Activated naive CD8-positive, alpha-beta T cell treated with anti-CD3 and anti-CD28 coated beads for 36 hours (primary cell): Measurements from ENCODE around the gene ZBTB18. TPM values are rescaled to one million over a fixed set of nuclear protein-coding genes. Genes with fewer than 3 reads are reported as not detected.

ENCODE experiments used
- DNase-seq: peaks from one replicate; pipeline ENCODE4 v3.0.0; 2021
- H3K27ac Mint-ChIP-seq: one replicate; pipeline ENCODE4 v1.8.0; 2022; ENCODE audit warnings: mild to moderate bottlenecking, moderate library complexity, mixed read lengths
- H3K27me3 Mint-ChIP-seq: one replicate; pipeline ENCODE4 v1.8.0; 2022; ENCODE audit warnings: mild to moderate bottlenecking, mixed read lengths
- H3K36me3 Mint-ChIP-seq: one replicate; pipeline ENCODE4 v1.8.0; 2021; ENCODE audit warnings: mild to moderate bottlenecking, mixed read lengths
- H3K4me1 Mint-ChIP-seq: one replicate; pipeline ENCODE4 v1.8.0; 2021; ENCODE audit warnings: mixed read lengths
- H3K4me3 Mint-ChIP-seq: one replicate; pipeline ENCODE4 v1.8.0; 2022; ENCODE audit warnings: mild to moderate bottlenecking, moderate library complexity, mixed read lengths
- H3K9me3 Mint-ChIP-seq: one replicate; pipeline ENCODE4 v1.8.0; 2022; ENCODE audit warnings: mixed read lengths
- total RNA-seq, 2 experiments: library from RNA; stranded (reverse); gene quantifications; one replicate each; pipeline ENCODE4 v1.2.3, GENCODE V29; 2021

ZBTB18 gene
- total RNA-seq, 2 experiments from 2014 or later, result 5.6 to 5.7 TPM

DNA sequence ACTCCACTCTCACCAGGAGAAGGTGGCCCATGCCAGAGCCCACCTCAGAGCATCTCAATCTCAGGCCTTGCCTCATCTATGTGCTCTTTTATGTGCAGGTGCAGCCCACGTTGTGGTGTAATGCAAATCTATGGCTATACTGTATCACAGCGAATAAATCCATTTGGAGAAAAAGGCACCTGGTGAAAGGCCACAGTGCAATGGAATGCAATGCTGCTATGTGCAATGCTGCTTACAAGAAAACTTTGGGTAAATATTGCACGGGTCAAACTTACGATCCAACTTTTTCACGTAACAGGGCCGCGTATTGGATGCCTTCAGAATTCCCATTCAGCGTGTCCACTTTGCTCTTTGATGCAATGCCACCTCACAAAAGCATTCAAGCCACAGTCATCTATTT, 13.5 kb downstream of the ZBTB18 start:
- Mint-ChIP-seq H3K27ac (no peak overlapping the region), H3K4me3 (no peak overlapping the region), H3K27me3 (no peaks in the 10 kb centered on the region), H3K4me1 (peaks cover 20% of the 10 kb centered on the region), H3K36me3 (no peaks in the 10 kb centered on the region), H3K9me3 (no peaks in the 10 kb centered on the region)
- DNase-seq, result no peak

DNA sequence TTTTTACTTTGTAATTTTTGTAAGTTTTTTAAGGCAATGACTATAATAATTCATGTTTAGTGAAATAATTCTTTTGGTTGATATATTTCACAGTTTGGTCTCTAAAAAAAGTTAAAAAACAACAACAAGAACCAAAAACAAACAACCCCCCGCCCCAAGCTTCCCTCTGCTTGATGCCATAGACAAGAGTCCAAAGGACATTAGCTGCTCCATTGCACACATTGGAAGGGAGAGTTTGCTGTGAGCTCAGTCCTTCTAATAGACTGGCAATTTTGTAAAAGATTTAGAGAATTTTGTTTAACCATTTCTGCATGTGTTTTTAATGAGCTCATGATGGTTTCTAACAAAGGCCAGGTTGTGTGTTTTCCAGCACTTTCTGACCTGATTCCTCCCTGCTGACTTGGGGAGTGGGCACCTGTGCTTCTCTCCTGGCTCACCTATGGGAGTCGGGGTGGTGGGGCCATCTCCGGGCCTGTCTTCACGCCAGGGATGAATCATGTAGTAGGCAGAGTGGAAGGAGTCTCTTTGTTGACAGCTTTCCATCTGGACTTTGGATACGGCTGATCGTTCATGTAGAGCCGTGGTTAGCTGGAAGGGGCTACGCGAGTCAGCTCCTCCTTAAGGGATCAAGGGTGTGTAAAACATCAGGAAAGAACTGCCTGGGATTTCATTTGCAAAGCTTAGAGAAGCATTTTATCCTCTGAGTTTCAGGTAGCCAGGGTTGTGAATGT, 14.1 kb downstream of the ZBTB18 start:
- H3K9me3 Mint-ChIP-seq, result no peaks in the 10 kb centered on the region
- H3K36me3 Mint-ChIP-seq, result no peaks in the 10 kb centered on the region
- H3K27me3 Mint-ChIP-seq, result no peaks in the 10 kb centered on the region
- no peak overlapping the region for H3K4me3 Mint-ChIP-seq
- H3K27ac Mint-ChIP-seq, result no peak overlapping the region
- no peak for DNase-seq
- H3K4me1 Mint-ChIP-seq, result peaks cover 20% of the 10 kb centered on the region

DNA sequence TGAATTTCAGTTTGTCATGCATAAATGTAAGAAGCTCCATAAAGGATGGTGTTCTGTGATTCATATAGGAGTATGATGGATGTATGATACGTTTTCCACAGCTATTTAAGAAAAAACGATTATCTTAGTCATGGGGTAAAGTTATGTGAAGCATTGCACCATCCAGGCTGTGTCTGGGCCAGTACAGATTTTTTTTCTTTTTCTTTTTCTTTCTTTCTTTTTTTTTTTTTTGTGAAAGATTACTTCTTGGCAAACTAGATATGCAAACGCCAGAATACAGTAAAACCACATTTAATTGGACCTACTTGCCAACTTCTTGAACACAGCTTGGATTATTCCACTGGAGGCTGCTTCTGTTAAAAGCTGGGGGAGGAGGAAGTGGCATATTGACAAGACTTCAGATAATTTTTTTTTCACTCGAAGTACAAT, 14.9 kb downstream of the ZBTB18 start:
- Mint-ChIP-seq H3K36me3 (no peaks in the 10 kb centered on the region), H3K27me3 (no peaks in the 10 kb centered on the region), H3K4me3 (no peak overlapping the region)

DNA sequence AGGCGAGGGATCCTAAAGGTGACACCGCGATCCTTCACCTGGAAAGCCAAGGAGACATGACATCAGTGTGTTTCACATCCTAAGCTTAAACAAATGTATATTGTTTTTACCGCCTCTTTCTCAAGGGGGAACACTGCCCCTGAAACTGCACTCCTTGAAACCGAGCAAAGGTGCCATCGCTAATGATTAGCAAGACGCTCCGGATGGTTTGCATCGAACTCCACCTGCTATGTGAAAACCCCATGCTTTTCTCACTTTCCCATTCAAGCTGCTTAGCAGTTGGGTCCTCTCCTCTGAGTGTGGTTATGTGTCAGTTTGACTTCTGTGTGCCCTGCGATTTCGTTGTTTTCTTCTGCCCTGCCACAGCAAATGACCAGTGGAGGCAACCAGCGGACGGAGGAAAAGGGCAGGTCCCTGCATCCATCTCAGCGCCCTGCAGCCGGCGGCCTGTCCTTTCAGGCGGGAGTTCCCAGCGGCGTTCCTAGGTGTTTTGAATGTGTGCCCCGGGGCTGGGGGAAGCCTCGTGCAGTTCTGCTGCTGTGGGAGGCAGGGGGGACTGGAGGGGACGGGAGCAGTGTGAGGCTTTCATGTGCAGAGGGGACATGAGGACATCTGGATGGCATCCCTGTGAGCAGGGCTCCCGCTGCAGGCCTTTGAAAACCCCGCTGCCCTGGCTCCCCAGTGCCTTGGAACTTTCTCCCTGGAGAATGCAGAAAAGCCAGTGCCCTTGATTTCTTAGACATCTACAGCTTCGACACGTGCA, 16.1 kb downstream of the ZBTB18 start:
- H3K4me3 Mint-ChIP-seq, result no peak overlapping the region
- DNase-seq, result no peak
- H3K27ac Mint-ChIP-seq, result no peak overlapping the region
- H3K9me3 Mint-ChIP-seq, result no peaks in the 10 kb centered on the region
- no peaks in the 10 kb centered on the region for H3K36me3 Mint-ChIP-seq
- peaks cover 18% of the 10 kb centered on the region for H3K4me1 Mint-ChIP-seq
- no peaks in the 10 kb centered on the region for H3K27me3 Mint-ChIP-seq

More for the DNA sequence above, 14.9 kb downstream of the ZBTB18 start:
- H3K9me3 Mint-ChIP-seq, result no peaks in the 10 kb centered on the region
- H3K27ac Mint-ChIP-seq, result no peak overlapping the region
- DNase-seq, result no peak
- peaks cover 20% of the 10 kb centered on the region for H3K4me1 Mint-ChIP-seq

DNA sequence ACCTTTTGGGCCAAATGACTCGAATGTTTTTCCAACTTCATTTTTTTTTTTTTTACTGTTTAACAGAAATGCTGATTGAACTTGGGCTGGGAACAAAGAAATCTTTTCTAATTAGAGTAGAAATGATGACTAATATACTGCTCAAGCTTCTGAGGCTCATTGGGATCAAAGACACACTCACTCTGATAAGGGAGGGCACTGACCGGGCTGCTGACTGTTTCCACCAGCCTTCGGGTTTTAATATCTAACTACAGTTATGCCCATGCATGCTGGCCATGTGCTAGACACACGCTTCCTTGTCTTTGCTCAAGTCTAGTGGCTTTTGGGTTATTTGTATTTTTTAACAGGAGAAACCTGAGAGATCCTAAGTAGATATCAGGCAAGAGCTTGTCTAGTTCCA, 16.8 kb downstream of the ZBTB18 start:
- Mint-ChIP-seq H3K9me3 (no peaks in the 10 kb centered on the region), H3K4me3 (no peak overlapping the region), H3K27ac (no peak overlapping the region), H3K27me3 (no peaks in the 10 kb centered on the region), H3K36me3 (no peaks in the 10 kb centered on the region), H3K4me1 (peaks cover 16% of the 10 kb centered on the region)
- DNase-seq, result no peak

DNA sequence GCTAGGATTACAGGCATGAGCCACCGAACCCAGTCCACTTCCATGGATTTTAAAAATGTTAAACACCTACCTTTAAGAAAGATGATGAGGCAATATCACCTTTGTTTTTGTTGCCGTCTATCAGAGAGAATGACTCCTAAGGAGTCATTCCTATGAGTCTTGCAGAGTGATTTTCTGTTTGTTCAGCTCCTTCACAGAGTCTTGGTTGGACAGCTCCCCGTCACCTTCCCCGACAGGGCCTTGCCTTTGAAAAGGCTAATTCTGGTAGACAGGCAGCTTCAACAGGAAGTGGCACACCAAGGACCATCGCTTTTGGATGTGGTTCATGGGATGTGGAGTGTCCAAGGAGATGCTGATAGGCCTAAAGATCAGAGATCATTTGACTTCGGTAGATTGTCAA, 17.5 kb downstream of the ZBTB18 start:
- H3K36me3 Mint-ChIP-seq, result no peaks in the 10 kb centered on the region
- peaks cover 15% of the 10 kb centered on the region for H3K4me1 Mint-ChIP-seq
- no peak overlapping the region for H3K4me3 Mint-ChIP-seq
- H3K27ac Mint-ChIP-seq, result peak overlapping the region; percentile 42
- no peaks in the 10 kb centered on the region for H3K27me3 Mint-ChIP-seq
- no peaks in the 10 kb centered on the region for H3K9me3 Mint-ChIP-seq
- no peak for DNase-seq

DNA sequence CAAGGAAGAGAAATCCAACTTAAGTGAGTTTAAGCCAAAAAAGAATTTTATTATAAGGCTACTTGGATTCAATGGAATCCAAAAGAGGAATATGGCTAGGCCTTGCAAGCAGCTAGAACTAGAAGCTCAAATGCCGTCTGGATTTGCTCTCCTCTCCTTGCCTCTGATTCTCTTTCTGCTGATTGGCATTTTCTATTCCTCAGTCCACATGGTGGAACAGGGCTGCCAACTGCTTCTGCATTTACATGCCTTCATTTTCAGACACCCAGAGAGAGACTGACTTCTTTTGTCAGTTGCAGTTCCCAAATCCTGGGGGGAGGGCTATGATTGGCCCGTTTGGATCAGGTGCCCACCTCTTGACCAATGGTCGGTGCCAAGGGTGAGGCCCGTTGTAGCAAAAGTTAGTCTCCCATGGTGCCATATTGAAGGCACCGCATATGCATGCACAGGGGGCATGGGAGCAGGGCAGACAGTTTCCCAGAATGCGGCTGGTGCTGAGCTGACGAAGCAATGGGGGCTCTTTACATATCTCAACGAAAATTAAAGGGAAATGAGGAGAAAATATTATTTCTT, 18.3 kb downstream of the ZBTB18 start:
- H3K36me3 Mint-ChIP-seq, result no peaks in the 10 kb centered on the region
- H3K9me3 Mint-ChIP-seq, result no peaks in the 10 kb centered on the region
- no peak overlapping the region for H3K4me3 Mint-ChIP-seq
- peaks cover 24% of the 10 kb centered on the region for H3K4me1 Mint-ChIP-seq
- DNase-seq, result no peak
- H3K27ac Mint-ChIP-seq, result no peak overlapping the region
- H3K27me3 Mint-ChIP-seq, result no peaks in the 10 kb centered on the region

DNA sequence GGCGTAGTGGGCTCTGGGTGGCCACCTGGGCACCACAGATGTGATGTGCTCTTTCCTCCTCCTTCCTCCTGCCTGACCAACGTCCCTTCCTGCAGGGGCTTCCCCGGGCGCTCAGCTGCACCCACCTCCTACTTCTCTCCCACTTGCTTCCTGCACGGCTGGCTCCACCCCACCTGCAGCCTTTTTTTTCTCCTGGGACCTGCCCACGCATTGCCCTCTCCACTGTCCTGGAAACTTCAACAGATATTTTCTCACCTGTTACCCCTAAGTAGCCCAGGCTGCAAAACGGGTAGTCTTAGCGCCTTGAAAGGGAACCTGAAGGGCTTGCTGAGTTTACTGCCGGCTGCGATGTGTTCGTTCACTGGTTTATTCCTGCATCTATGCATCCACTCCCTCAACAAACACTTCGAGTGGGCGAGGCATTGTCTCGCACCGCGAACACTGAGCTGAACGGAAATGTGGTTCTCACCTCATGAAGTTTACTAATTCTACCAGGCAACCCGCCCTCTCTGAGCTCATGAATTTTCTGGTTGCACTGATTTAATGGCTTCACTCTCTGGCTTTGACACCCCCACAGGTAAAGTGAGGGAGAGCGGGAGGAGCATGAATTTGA, 23.6 kb downstream of the ZBTB18 start:
- H3K36me3 Mint-ChIP-seq, result no peaks in the 10 kb centered on the region
- no peaks in the 10 kb centered on the region for H3K27me3 Mint-ChIP-seq
- no peaks in the 10 kb centered on the region for H3K9me3 Mint-ChIP-seq
- peak; percentile 52 for DNase-seq
- H3K4me3 Mint-ChIP-seq, result peak overlapping the region; percentile 66
- H3K27ac Mint-ChIP-seq, result peak overlapping the region; percentile 82
- peaks cover 27% of the 10 kb centered on the region for H3K4me1 Mint-ChIP-seq

DNA sequence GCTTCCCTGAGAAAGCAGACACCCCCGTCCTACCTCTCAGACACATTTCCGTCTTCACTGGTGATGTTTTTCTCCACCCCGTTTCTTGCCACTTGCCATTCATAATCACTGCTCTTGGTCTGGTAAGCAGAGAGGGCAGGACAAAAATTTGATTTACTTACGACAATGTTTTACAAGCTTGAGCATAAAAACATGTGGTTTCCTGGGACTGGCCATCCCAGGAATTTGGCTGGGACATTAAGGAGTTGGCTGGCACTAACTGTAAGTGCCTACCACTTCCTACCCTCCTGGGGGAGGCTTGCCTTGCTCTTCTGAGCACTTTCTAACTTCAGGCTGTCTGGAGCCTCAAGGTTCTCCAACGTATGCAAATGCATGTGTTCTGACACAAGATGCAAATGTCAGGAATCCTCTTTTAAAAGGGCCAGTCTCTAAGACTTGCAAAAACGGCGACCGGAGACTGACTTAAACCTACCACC, 24.2 kb downstream of the ZBTB18 start:
- DNase-seq, result no peak
- no peaks in the 10 kb centered on the region for H3K36me3 Mint-ChIP-seq
- H3K9me3 Mint-ChIP-seq, result no peaks in the 10 kb centered on the region
- peaks cover 27% of the 10 kb centered on the region for H3K4me1 Mint-ChIP-seq
- peak overlapping the region; percentile 82 for H3K27ac Mint-ChIP-seq
- peak overlapping the region; percentile 66 for H3K4me3 Mint-ChIP-seq
- H3K27me3 Mint-ChIP-seq, result no peaks in the 10 kb centered on the region

DNA sequence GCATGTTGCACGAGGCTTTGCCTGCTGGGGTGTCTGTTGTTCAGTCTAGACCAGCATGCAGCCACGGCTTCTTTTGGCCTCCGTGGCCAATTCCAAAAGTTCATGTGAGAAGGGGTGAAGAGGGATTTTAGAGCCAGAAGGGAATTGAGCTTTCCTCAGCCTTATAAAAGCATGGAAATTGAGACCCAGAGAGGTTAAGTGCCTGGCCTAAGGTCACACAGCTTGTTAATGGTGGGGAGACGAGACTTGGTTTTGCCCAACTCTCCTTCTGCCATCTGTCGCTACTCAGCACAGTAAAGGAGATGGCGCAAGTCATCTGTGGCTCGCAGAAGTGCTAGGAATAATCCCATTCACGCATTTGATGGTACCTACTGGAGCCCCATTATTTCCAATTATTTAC, 25.7 kb downstream of the ZBTB18 start:
- no peak for DNase-seq
- no peaks in the 10 kb centered on the region for H3K27me3 Mint-ChIP-seq
- H3K4me3 Mint-ChIP-seq, result no peak overlapping the region
- no peaks in the 10 kb centered on the region for H3K36me3 Mint-ChIP-seq
- H3K9me3 Mint-ChIP-seq, result no peaks in the 10 kb centered on the region
- H3K4me1 Mint-ChIP-seq, result peaks cover 27% of the 10 kb centered on the region
- no peak overlapping the region for H3K27ac Mint-ChIP-seq

DNA sequence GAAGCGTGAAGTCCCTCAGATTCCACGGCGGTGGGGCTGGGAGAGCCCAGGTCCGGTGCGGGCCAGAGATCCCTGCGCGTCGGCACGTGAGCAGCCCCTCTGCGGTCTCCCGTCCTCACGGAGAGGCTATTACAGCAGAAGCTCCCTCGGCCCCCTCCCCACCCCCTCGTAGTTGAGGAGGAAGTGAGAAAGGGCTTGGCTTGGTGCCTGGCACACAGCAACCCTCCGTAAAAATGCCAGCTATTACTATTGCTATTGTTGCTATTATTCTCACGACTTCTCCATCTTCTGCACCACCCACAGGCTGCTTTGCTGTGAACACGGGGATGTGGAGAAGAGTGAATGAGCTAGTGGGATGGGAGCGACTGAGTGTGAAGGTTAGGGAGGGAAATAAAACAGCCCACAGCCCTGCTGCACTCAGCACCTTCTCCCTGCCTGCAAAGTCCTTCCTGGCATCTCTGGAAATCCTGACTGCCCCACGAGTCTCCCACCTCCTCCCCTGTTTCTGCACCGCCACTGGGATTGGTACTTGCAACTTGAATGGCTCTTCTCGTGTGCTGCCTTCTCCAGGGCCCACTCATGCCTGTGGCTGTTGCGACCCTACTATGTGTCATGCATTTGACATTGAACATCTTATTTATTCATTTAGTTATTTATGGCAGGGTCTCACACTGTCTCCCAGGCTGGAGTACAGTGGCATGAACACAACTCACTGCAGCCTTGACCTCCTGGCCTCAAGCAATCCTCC, 26.6 kb downstream of the ZBTB18 start:
- DNase-seq, result no peak
- Mint-ChIP-seq H3K4me3 (no peak overlapping the region), H3K36me3 (no peaks in the 10 kb centered on the region), H3K4me1 (peaks cover 27% of the 10 kb centered on the region), H3K27ac (no peak overlapping the region), H3K27me3 (no peaks in the 10 kb centered on the region), H3K9me3 (no peaks in the 10 kb centered on the region)

DNA sequence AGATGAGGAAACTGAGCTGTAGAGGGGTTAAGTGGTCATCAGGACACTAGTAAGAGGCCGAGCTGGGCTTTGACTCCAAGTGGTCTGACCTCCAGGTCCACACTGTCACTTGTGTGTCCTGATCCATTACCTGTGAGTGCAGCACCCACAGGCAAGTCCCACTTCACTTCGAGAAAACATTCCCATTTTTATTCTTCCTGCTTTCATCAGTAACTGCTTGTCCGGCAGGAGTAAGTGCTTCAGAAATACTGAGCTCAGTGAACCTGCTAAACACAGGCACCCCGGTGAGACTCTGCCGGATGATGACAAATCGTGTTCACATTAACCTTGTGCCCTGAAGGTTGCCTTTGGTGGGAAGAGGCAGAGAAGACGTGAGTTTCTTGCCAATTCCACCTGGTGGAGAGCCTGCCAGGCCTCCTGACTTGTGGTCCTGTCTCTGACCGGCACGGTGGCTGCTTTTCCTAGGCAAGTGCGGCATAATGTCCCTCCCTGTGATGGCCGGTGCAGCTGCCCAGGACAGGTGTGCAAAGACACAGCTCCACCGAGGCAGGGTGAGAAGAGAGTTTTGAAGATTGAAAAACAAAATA, 29.4 kb downstream of the ZBTB18 start:
- Mint-ChIP-seq H3K27me3 (no peaks in the 10 kb centered on the region), H3K27ac (no peak overlapping the region), H3K36me3 (no peaks in the 10 kb centered on the region), H3K9me3 (no peaks in the 10 kb centered on the region), H3K4me1 (peaks cover 8% of the 10 kb centered on the region), H3K4me3 (no peak overlapping the region)
- no peak for DNase-seq

DNA sequence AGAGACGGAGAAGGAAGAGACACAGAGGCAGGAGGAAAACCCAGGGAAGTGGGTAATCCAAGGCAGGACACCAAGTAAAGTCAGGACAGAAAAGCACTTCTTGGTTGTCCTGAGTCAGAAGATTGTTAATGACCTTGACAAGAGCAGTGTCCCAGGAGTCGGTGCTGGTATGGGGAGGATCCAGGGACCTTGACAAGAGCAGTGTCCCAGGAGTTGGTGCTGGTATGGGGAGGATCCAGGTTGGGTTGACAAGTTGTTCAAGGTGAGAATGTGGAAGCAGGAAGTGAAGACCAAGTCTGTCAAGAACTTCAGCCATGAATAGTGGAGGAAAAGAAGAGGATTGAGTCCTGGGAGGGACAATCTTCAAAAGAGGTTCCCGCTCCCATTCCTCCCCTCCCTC, 31.9 kb downstream of the ZBTB18 start:
- no peak for DNase-seq
- Mint-ChIP-seq H3K27me3 (no peaks in the 10 kb centered on the region), H3K36me3 (no peaks in the 10 kb centered on the region), H3K4me3 (no peak overlapping the region), H3K9me3 (no peaks in the 10 kb centered on the region), H3K4me1 (no peaks in the 10 kb centered on the region), H3K27ac (no peak overlapping the region)

DNA sequence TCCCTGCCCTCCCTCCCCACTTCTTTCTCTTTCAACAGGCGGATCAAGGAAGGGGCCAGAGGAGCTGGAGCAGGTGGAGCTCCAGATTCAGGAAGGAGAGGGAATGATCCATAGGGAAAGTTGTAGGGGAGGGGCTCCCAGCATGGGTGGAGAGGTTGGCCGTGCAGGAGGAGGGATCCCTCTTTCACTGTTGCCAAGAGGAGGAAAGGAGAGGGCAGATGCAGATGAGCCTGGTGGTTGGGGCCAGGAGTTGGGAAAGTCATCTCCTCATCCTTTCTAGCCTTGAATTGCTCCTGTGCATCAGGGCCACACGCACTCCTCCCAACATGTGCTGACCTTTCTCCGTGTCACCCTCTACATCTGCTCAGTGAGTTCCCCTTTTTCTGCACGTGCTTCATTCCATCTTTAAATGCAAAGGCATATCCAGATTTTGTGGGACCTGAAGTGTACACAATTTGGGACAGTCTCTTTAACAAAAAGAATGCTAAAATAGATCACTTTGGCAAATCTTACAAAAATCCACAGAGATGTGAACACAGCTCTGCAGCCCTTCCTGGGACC, 32.4 kb downstream of the ZBTB18 start:
- Mint-ChIP-seq H3K27ac (no peak overlapping the region), H3K4me1 (no peaks in the 10 kb centered on the region), H3K27me3 (no peaks in the 10 kb centered on the region), H3K4me3 (no peak overlapping the region), H3K9me3 (no peaks in the 10 kb centered on the region), H3K36me3 (no peaks in the 10 kb centered on the region)
- no peak for DNase-seq
